CD4-positive, alpha-beta T cell (primary cell): ENCODE results near the gene SEMA4D. TPM values are rescaled to one million over a fixed set of nuclear protein-coding genes. Genes with fewer than 3 reads are reported as not detected.

ENCODE experiments used
- ATAC-seq: fragments of 200-7000 bp; cut with Tn5 transposase; one replicate; pipeline ENCODE4 v1.10.0; 2022; ENCODE audit warnings: mild to moderate bottlenecking; ENCODE audit not compliant: poor library complexity
- CTCF ChIA-PET: fragments of 350-600 bp; sonication (Branson Sonifier 250); formaldehyde crosslinking; loops from one replicate; lab custom pipeline; 2021; ENCODE audit warnings: antibody characterized with exemption, inconsistent platforms; lab: Charles Lee
- POLR2A ChIA-PET: fragments of 350-600 bp; sonication (Branson Sonifier 250); formaldehyde crosslinking; loops from one replicate; lab custom pipeline; 2021; ENCODE audit warnings: antibody characterized with exemption, inconsistent platforms; lab: Charles Lee
- DNase-seq, 14 experiments: peaks; one replicate each; pipeline ENCODE4 v3.0.0-alpha.2; 2013 to 2020; ENCODE audit warnings: mixed read lengths in 2 of 14
- H3K27ac ChIP-seq, 2 donors: one replicate each; pipeline versions ENCODE4 v1.5.1 to v1.7.0; 2013; ENCODE audit warnings: low read length in 2 of 2, low read depth in 1 of 2, mild to moderate bottlenecking in 1 of 2
- H3K27me3 ChIP-seq, 2 experiments: 1 replicate in 1 of 2; 2 replicates in 1 of 2; pipeline versions ENCODE4 v1.6.1 to v1.7.0; 2013; ENCODE audit warnings: low read length in 2 of 2, control low read depth in 1 of 2, mild to moderate bottlenecking in 1 of 2, moderate library complexity in 1 of 2; ENCODE audit not compliant: insufficient read depth in 2 of 2, control insufficient read depth in 1 of 2
- H3K36me3 ChIP-seq: one replicate; pipeline ENCODE4 v1.6.1; 2013; ENCODE audit warnings: low read length, control low read depth; ENCODE audit not compliant: insufficient read depth
- H3K4me1 ChIP-seq: one replicate; pipeline ENCODE4 v1.6.1; 2013; ENCODE audit warnings: low read length, control low read depth; ENCODE audit not compliant: insufficient read depth
- H3K4me3 ChIP-seq: one replicate; pipeline ENCODE4 v1.5.1; 2013; ENCODE audit warnings: mild to moderate bottlenecking, low read length, moderate library complexity
- H3K9me3 ChIP-seq, 2 experiments: 1 replicate in 1 of 2; 2 replicates in 1 of 2; pipeline versions ENCODE4 v1.6.1 to v1.7.0; 2013; ENCODE audit warnings: low read length in 2 of 2, mild to moderate bottlenecking in 2 of 2, control low read depth in 1 of 2, moderate library complexity in 1 of 2; ENCODE audit not compliant: control insufficient read depth in 1 of 2, insufficient read depth in 1 of 2
- H3K27ac Mint-ChIP-seq: one replicate; pipeline ENCODE4 v1.8.0; 2020; ENCODE audit warnings: mixed read lengths
- H3K27me3 Mint-ChIP-seq: one replicate; pipeline ENCODE4 v1.8.0; 2021; ENCODE audit warnings: mixed read lengths
- H3K36me3 Mint-ChIP-seq: one replicate; pipeline ENCODE4 v1.8.0; 2021; ENCODE audit warnings: low read depth, mixed read lengths
- H3K4me1 Mint-ChIP-seq: one replicate; pipeline ENCODE4 v1.8.0; 2021; ENCODE audit warnings: low read depth, mixed read lengths
- H3K4me3 Mint-ChIP-seq: one replicate; pipeline ENCODE4 v1.8.0; 2020; ENCODE audit warnings: mild to moderate bottlenecking, mixed read lengths
- H3K9me3 Mint-ChIP-seq: one replicate; pipeline ENCODE4 v1.8.0; 2020; ENCODE audit warnings: mixed read lengths
- CTCF ChIP-seq: fragments of 200-600 bp; IDR thresholded peaks from one replicate; pipeline ENCODE4 v1.8.0; 2022; ENCODE audit warnings: antibody characterized with exemption, mild to moderate bottlenecking
- intact Hi-C, 2 experiments: fragments of 100-400 bp; cut with DNase I in 1 of 2; cut with micrococcal nuclease in 1 of 2; formaldehyde crosslinking; loops; one replicate each; pipeline versions ENCODE4 v1.15.1 to v1.9.0; 2023 to 2025; cut with DNase I, micrococcal nuclease
- total RNA-seq, 174 experiments: library from RNA in 2 of 174; stranded (reverse) in 2 of 174; gene quantifications; one replicate each; pipeline ENCODE4 v1.2.3 and lab custom pipeline; 2021 to 2026

SEMA4D gene
- total RNA-seq, 2 experiments from 2014 or later = 399 to 430 TPM

- no peaks in the 10 kb centered on the region for H3K27me3 Mint-ChIP-seq
- Histone ChIP-seq H3K4me1 (peaks cover 22% of the 10 kb centered on the region), H3K27ac (peak within 1 kb of the TSS; percentile 97 to 99), H3K27me3 (no peaks in the 10 kb centered on the region), H3K9me3 (no peaks in the 10 kb centered on the region), H3K4me3 (peak within 1 kb of the TSS; percentile 69), H3K36me3 (peaks cover 8% of the 10 kb centered on the region)
- no peaks in the 10 kb centered on the region for H3K9me3 Mint-ChIP-seq
- H3K36me3 Mint-ChIP-seq = peaks cover 58% of the 10 kb centered on the region
- ChIA-PET CTCF (interaction anchor here (0.6 to 1.0 kb wide), 5 partner anchors 8 to 204 kb away, joined by 3 to 7 read pairs (median 4); partner anchors contain the start of gene CKS2), POLR2A (interaction anchor here (0.7 to 1.5 kb wide), 8 partner anchors 8 to 200 kb away, joined by 3 to 12 read pairs (median 4); partner anchors contain the start of gene CKS2)
- ATAC-seq = peak; percentile 87
- peak within 1 kb of the TSS; percentile 88 for H3K4me3 Mint-ChIP-seq
- H3K4me1 Mint-ChIP-seq = peaks cover 77% of the 10 kb centered on the region
- peak within 1 kb of the TSS; percentile 94 for H3K27ac Mint-ChIP-seq
- peak; percentile 85 to 97 (median 90) for DNase-seq
- intact Hi-C loops = loop anchor here (1.0 to 10.0 kb wide), 7 partner anchors 8 to 931 kb away; partner anchors contain the start of gene SPIN1 (in 1 of the 2)
- no peak for TF ChIP-seq CTCF
Observed at GRCh38 chr9:89318123-89319014, 179.5 kb downstream of the SEMA4D start, which contains the start of gene SECISBP2. SECISBP2 (plus strand) TSS chr9:89318500; CDS start chr9:89318577, 77 bp downstream.

GRCh38 chr9:89317282-89317681 is 180.6 kb downstream of the SEMA4D start:
- peak overlapping the region; percentile 88 for H3K4me3 Mint-ChIP-seq
- DNase-seq = no peak

More at GRCh38 chr9:89317282-89317681, 180.6 kb downstream of the SEMA4D start:
- peak overlapping the region; percentile 97 to 99 for H3K27ac ChIP-seq
- Mint-ChIP-seq H3K27me3 (no peaks in the 10 kb centered on the region), H3K4me1 (peaks cover 76% of the 10 kb centered on the region), H3K9me3 (no peaks in the 10 kb centered on the region), H3K36me3 (peaks cover 47% of the 10 kb centered on the region), H3K27ac (peak overlapping the region; percentile 94)
- no peaks in the 10 kb centered on the region for H3K27me3 ChIP-seq
- no peak for TF ChIP-seq CTCF
- ChIA-PET CTCF (no interaction called here), POLR2A (no interaction called here)
- peaks cover 8% of the 10 kb centered on the region for H3K36me3 ChIP-seq
- H3K9me3 ChIP-seq = no peaks in the 10 kb centered on the region
- intact Hi-C loops = loop anchor here (5.0 to 10.0 kb wide), 4 partner anchors 110 to 930 kb away; partner anchors contain the start of gene SPIN1 (in 1 of the 2)
- H3K4me3 ChIP-seq = no peak overlapping the region
- peaks cover 19% of the 10 kb centered on the region for H3K4me1 ChIP-seq
- ATAC-seq = no peak
